Heart left ventricle (tissue), 13 donors: ENCODE measurements around the gene NBR1.

Experiments used
- POLR2A ChIP-seq, 2 donors: fragments of 450-650 bp; IDR thresholded peaks; one replicate each; pipeline ENCODE4 v1.6.1; 2017; ENCODE audit warnings: antibody characterized with exemption in 2 of 2, mild to moderate bottlenecking in 2 of 2, moderate library complexity in 2 of 2
- TF ChIP-seq, protein P1 (sequence below), 12 donors: fragments of 200-600 bp; sonication (generic) in 4 of 12; IDR thresholded peaks; one replicate each; pipeline versions ENCODE4 v1.5.0 to v1.8.0; 2018 to 2022; ENCODE audit warnings: antibody characterized with exemption in 12 of 12, mild to moderate bottlenecking in 5 of 12
- donor health status: ischemic (EF 13 %, LVEDD 7.1; RV severe dilation, severe dysfunction).
- donor health status: DM: no; HTN: yes; CAD: no.
- donor health status: DM: no; HTN: no; CAD: no.
- donor health status: ischemic (EF 25% LVEDD 6.9; RV normal size, moderate dysfunction).
- donor health status: ischemic (EF 25% LVEDD 5.7; RV mildly dilated, moderate dysfunction).
- donor health status: ischemic (EF 35%, LVEDD 5.7; RV mildly dilated, moderate dysfunction).
- donor health status: nonischemic (EF 11% LVEDD 7.7; RV severe dilation, severe dysfunction).
- donor health status: DM: yes; HTN: yes; CAD: no.
- donor health status: PGD.
- donor health status: ischemic (EF 29% LVEDD 5.4; RV normal size, mild dysfunction).
- donor health status: nonischemic (EF 23%, LVEDD 6.1; RV moderate dilation, normal function).

DNA sequence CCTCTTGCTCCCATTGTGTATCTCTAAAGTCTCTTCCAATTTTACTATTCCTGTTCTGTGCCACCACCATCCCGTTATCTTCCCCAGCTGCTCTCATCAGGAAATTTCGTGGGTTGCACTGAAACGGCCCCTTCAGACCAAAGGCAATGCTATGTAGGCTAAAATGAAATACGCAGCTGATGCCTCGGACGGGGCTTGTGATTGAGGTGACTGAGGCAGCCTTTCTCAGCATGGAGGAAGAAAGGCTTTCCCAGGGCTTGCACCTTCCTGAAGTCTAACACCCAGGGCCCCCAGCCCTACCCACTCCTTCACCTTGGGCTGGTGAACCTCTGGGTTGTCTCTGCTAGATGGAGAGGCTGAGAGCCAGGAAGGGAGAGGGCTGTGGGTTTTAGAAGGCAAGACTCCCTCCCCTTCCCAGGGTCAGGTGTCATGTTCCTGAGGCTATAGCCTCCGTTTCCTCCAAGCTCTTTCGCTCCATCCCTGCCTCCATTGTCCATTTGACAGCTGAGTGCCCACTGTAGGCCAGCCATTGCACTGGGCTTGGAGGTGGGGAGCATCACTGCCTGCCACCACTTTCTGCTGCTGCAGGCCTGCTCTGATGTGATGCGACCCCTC lies 49.6 kb downstream of the NBR1 start:
- TF ChIP-seq POLR2A (IDR thresholded peaks at IDR 0.05) = no peak
- TF ChIP-seq, protein P1, sequence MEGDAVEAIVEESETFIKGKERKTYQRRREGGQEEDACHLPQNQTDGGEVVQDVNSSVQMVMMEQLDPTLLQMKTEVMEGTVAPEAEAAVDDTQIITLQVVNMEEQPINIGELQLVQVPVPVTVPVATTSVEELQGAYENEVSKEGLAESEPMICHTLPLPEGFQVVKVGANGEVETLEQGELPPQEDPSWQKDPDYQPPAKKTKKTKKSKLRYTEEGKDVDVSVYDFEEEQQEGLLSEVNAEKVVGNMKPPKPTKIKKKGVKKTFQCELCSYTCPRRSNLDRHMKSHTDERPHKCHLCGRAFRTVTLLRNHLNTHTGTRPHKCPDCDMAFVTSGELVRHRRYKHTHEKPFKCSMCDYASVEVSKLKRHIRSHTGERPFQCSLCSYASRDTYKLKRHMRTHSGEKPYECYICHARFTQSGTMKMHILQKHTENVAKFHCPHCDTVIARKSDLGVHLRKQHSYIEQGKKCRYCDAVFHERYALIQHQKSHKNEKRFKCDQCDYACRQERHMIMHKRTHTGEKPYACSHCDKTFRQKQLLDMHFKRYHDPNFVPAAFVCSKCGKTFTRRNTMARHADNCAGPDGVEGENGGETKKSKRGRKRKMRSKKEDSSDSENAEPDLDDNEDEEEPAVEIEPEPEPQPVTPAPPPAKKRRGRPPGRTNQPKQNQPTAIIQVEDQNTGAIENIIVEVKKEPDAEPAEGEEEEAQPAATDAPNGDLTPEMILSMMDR (IDR thresholded peaks at IDR 0.05) = no peak
